NCI-H82 treated with DMSO at 0.1 percent for 48 hours (cell line): ENCODE data around the gene CST7.
A peak's percentile ranks its signal among the peaks of the same experiment; 100 is the strongest.

ENCODE experiments used
- DNase-seq: peaks from one replicate; lab custom pipeline; 2025; ENCODE audit not compliant: unreplicated experiment; lab: John Stamatoyannopoulos, UW

Gene CST7

GRCh38 chr20:24950836-24951525 is 1.9 kb downstream of the CST7 start:
- DNase-seq: no peak

DNA sequence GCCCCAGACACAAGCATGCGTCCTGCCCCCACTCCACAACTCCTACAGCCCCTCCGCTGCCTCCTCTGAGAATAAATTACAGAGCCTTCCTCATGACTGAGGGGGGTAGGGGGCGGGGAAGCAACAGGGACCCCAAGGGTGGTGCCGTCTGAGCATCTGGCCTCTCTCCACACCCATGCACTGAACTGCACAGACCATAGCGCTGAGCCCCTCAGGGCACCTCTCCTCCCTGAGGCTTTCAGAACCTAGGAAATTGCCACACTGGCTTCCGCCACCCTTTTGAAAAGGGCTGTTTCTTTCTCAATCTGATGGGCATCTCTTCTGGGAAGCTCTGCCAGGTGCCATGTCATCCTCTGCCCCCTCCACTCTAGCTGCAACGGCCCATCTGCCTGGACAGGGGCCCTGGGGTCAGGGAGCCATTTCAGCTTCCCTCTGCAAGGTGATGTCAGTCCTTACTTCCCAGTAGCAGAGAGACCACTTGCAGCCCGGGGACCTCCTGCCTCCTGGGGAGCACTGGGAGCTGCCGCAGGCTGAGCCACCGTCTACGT is 2.5 kb downstream of the CST7 start:
- DNase-seq: no peak

DNA sequence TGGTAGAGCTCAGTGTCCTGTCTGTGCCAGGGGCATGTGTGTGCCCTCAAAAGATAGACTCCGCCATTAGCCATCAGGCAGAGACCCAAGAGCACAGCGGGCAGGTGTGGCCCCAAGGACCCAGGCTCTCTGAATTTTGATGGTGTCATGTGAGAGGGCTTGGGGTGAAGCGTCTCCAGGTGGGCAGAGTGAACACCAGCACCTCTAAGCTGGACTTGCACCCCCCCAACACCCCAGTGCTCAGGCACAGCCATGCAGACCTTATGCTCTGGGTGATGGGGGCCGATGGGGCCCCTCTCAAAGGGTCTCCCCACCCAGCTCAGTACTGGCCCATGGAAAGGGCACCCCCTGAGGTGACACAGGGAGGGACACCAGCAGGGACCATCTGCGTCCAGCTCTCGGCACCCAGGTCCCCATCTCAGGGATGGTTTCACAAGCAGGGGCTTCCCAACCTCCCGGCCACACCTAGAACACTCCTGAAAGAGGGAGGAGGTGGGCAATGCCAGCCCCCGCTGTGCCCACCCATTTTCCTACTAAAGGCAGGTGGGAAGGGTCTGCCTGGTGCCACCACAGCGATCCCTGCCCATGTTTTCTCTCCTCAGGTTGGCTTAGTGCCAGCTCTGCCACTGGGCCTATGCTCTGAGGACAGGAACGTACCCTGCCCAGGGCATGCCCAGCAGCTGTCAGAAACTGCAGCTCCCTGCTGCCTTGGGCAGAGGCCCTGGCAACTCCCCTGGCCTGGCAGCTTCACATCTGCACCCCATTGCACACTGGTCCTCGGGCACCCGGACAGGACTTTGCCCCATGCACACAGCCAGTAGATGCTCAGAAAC is 3.5 kb downstream of the CST7 start:
- DNase-seq: no peak

DNA sequence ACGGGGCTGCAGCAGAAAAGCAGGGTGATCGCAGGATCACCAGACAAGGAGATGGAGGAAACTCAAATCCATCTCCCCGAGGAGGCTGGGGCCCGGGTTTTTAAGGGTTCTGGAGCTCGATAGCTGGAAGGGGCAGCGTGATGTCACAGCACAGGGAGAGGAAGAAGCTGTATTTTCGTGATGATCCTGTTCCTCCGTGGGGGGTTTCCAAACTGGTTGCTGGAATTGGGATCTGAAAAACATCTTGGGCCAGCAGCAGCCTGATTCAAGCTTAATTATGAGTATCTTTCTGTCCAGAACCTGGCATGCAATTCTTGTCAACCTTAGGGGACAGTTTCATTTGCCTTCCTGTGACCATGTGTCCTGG is 4.1 kb downstream of the CST7 start:
- no peak for DNase-seq

DNA sequence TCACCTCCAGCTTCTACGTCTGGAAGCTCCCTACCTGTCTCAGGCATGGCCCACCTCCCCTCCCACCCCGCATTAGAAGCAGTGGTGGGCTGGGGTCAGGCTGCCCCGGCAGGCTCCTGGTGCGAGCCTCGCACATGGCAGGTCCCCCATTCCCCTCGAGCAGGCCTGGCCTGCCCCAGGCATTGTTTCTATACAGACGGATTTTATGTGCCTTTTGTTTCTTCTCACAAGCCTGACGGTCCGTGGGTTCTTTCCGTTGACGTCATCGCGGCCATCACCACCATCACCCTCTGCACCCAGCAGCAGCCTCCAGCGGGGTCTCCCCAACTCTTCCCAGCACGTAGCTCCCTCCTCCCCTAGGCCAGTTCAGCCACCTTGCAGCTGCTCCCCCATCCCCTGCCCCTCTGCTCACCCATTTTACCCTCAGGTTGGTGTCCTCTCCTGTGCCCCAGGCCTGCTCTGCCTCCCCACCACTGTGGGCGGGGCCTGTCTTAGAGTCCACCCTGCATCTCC is 4.6 kb downstream of the CST7 start:
- DNase-seq: no peak

DNA sequence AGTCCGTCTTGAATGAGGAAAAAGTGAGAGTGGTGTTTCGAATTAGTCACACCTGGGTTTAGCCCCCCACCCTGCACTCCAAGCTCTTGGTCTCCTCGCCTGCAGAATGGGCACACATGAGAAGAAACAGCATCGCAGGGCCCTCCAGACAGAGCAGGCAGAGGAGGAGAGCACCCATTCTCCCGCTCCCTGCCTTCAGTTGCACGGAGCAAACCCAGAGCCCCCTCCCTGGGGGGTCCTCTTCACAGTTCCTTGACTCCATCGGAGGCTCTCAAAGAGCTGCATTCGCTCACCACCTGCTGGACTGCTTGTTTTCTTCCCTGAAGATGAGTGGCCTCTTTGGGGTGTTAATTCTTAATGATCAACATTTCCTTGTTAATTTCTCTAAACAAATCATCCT is 5.1 kb downstream of the CST7 start:
- no peak for DNase-seq

GRCh38 chr20:24954566-24954965 is 5.5 kb downstream of the CST7 start:
- DNase-seq: no peak

DNA sequence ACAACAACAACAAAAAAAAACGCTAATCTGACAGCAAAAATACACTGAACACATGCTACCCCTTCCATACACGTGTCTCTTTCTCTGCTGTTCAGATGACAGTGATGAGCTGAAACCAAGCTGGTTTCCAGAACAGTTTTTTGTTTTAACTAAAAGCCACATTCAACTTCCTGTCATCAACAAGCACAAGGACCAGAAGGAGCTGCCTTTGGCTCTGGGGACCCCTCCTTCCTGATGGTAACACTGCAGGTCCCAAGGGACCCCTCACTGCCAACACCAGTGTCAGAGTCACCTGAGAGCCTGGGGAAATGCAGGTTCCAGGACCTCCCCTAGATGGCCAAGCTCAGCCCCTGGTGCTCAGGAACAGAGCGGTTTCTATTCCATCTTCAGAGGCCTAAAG is 6.0 kb downstream of the CST7 start:
- no peak for DNase-seq

DNA sequence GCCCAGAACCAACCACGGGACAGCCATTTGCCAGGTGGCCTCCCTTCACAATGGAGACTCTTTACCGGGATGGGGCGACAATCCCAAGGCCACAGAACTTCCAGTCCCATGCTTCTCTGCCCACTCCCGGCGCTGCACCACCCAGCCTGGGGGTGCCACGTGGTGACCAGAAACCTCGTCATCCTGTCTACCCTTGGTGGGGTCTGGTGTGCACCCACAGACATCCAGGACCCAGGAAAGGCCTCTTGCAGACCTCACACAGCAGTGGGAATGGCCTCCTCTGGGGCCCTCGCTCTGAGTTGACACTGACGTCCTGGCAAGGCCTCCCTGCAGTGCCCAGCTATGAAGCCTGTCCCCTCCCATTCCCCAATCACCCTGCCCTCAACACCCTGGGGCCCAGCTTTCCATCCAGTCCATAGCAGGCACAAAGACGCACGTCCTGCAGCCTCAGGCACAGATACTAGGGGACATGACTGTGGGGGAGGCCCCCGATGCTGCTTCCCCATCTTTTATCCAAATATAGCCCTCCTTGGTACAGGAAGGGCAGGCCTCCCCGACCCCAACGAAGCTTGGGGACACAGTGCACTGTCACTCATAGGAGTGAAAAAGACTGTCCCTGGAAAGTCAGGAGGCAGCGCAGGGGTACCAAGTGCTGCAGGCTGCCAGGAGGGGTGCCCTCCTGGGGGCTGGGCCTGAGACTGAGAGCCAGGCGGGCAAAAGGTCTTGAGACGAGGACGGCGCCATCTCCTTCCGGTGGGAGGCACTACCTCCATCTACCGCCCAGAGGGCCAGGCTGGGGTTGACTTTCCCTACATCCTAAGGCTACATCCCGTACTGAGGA is 7.2 kb downstream of the CST7 start:
- no peak for DNase-seq

- no peak for DNase-seq
Observed at GRCh38 chr20:24957326-24958016, 8.4 kb downstream of the CST7 start.

- no peak for DNase-seq
Observed at GRCh38 chr20:24958506-24959385, 9.7 kb downstream of the CST7 start.

DNA sequence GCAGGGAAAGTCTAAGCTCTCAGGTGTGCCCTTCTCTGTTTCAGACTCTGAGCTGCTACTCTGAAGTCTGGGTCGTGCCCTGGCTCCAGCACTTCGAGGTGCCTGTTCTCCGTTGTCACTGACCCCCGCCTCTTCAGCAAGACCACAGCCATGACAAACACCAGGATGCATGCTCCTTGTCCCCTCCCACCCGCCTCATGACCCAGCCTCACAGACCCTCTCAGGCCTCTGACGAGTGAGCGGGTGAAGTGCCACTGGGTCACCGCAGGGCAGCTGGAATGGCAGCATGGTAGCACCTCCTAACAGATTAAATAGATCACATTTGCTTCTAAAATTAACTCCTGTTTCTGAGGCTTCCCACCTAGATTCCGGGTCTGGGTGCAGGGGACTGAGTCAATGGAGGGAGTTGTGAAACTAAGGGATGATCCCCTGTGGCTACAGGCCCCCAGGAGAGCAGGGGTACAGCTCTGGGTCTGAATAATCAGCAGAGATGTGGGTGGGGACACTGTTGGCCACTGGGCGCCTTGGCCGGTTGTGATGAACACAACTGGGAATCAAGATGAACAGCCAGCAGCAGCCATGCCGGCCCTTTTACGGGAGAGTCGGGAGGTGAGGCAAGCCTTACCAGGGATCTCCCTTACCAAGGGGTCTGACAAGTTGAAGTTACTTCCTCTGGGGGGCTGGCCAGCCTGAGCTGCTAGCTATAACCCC is 10.7 kb downstream of the CST7 start:
- DNase-seq: no peak

- DNase-seq: no peak
Observed at GRCh38 chr20:24960302-24960801, 11.3 kb downstream of the CST7 start.

DNA sequence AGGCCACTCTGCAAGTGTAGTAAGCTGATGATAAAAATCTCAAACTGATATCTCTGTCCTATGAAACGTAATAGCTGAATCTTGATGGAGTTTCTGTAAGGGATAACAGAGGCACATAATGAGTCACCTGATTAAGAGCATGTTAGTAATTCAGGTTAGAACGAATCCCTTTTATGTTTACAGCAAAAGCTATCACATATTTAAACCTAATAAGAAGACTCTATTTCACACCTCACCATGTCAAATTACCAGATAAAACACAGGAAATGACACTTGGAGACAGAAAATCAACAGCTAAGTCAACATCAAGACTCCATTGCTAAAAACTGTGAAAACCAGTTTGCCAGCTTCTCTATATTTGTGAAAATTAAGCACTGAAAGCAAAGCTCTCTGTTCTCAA is 11.8 kb downstream of the CST7 start:
- no peak for DNase-seq

DNA sequence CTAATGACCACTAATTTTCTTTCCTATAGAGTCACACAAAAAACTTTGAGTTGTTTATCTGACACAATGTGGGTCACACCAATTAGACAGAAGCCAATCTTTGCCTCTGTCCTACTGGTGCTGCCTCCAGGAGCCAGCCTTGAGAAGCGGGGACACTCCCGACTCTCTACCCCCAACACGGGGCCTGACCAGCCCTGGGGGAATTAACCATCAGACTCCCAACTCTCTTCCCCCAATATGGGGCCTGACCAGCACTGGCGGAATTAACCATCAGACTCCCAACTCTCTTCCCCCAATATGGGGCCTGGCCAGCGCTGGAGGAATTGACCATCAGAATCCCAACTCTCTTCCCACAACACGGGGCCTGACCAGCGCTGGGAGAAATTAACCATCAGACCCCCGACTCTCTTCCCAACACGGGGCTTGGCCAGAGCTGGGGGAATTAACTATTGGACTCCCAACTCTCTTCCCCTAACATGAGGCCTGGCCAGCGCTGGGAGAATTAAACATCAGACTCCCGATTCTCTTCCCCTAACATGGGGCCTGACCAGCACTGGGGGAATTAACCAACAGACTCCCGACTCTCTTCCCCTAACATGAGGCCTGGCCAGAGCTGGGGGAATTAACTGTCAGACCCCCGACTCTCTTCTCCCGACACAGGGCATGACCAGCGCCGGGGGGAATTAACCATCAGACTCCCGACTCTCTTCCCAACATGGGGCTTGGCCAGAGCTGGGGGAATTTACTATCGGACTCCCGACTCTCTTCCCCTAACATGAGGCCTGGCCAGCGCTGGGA is 12.5 kb downstream of the CST7 start:
- no peak for DNase-seq

DNA sequence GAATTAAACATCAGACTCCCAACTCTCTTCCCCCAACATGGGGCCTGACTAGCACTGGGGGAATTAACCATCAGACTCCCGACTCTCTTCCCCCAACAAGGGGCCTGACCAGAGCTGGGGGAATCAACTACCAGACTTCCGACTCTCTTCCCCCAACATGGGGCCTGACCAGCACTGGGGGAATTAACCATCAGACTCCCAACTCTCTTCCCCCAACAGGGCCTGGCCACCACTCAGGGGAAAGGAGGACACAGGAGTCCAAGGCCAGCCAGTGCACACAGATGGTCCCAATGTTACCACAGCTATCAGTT is 13.1 kb downstream of the CST7 start:
- no peak for DNase-seq

DNA sequence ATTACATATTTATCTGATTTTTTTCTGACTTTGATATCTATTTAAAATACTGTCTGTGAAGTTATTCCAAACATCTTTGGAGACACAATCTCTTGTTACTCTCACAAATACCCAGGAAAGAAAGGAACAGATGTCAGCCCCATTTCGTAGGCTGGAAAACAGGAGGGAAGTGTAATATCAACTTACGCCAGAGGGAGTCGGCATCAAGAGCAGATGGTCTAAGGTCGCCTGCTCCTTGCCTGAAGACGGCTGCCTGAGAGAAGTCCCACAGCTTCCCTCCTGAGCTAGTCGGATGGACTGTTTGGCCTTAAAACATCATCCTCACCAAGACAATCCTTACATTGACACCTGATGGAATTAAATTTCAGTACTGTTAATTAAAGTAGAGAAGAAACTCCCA is 13.4 kb downstream of the CST7 start:
- peak; percentile 83 for DNase-seq
